Spleen (tissue), 11 donors: ENCODE data around the gene TMEM115. TPM values are rescaled to one million over a fixed set of nuclear protein-coding genes. Genes with fewer than 3 reads are reported as not detected.

Source experiments
- DNase-seq: peaks from one replicate; pipeline ENCODE4 v3.0.0-alpha.2; 2020
- H3K27ac ChIP-seq, 8 donors: fragments of 200-600 bp; sonication (generic) in 7 of 8; 1 replicate in 4 of 8; 2 replicates in 4 of 8; pipeline versions ENCODE4 v1.5.0 to v1.8.0; 2016 to 2021; ENCODE audit warnings: inconsistent platforms in 4 of 8, mild to moderate bottlenecking in 4 of 8, moderate library complexity in 1 of 8
- H3K27me3 ChIP-seq, 7 donors: fragments of 200-600 bp; sonication (generic) in 6 of 7; replicated peaks in 1 of 7; 1 replicate in 4 of 7; 2 replicates in 3 of 7; pipeline versions ENCODE4 v1.5.0 to v1.8.0; 2016 to 2021; ENCODE audit warnings: inconsistent platforms in 3 of 7, mild to moderate bottlenecking in 1 of 7
- H3K36me3 ChIP-seq, 6 donors: fragments of 200-600 bp; sonication (generic) in 5 of 6; 1 replicate in 4 of 6; 2 replicates in 2 of 6; pipeline versions ENCODE4 v1.5.0 to v1.8.0; 2016 to 2021; ENCODE audit warnings: inconsistent platforms in 2 of 6
- H3K4me1 ChIP-seq, 6 donors: fragments of 200-600 bp; sonication (generic) in 5 of 6; 1 replicate in 3 of 6; 2 replicates in 3 of 6; pipeline versions ENCODE4 v1.5.0 to v1.8.0; 2016 to 2021; ENCODE audit warnings: inconsistent platforms in 3 of 6
- H3K4me3 ChIP-seq, 8 donors: fragments of 200-600 bp; sonication (generic) in 7 of 8; 1 replicate in 4 of 8; 2 replicates in 4 of 8; pipeline versions ENCODE4 v1.5.0 to v1.8.0; 2016 to 2021; ENCODE audit warnings: inconsistent platforms in 4 of 8, mild to moderate bottlenecking in 4 of 8, moderate library complexity in 2 of 8
- H3K9me3 ChIP-seq, 8 donors: fragments of 200-600 bp; sonication (generic) in 7 of 8; 1 replicate in 4 of 8; 2 replicates in 4 of 8; pipeline versions ENCODE4 v1.5.0 to v1.8.0; 2016 to 2021; ENCODE audit warnings: inconsistent platforms in 4 of 8
- POLR2A ChIP-seq, 3 donors: fragments of 450-650 bp; IDR thresholded peaks; one replicate each; pipeline ENCODE4 v1.5.1; 2017; ENCODE audit warnings: antibody characterized with exemption in 3 of 3, mild to moderate bottlenecking in 1 of 3
- POLR2AphosphoS5 ChIP-seq, 3 donors: sonication (generic); formaldehyde crosslinking; IDR thresholded peaks; one replicate each; pipeline ENCODE4 v1.5.1; 2017; ENCODE audit warnings: antibody characterized with exemption in 3 of 3
- WGBS, 5 donors: extraction: QIAGEN DNeasy Blood & Tissue Kit in 3 of 5; methylation state at CpG; one replicate each; pipeline versions ENCODE4 v1.1.5 to v1.1.7; 2013 to 2018; 5-methylcytosine and 5-hydroxymethylcytosine counted together
- intact Hi-C: fragments of 100-400 bp; cut with DNase I; formaldehyde crosslinking; loops from one replicate; pipeline ENCODE4 v1.15.0; 2023; ENCODE audit warnings: low total_unique reads
- polyA plus RNA-seq, 3 donors: library from polyadenylated mRNA; stranded (reverse); fragments of 200-250 nt; gene quantifications; one replicate each; pipeline ENCODE4 v1.2.1, GENCODE V29; 2013
- total RNA-seq, 7 donors: library from RNA; depleted of rRNA in 3 of 7; stranded (reverse); fragments of >200 nt in 3 of 7; fragmentation: NEBNext Ultra II Directional in 4 of 7; extraction: Animal tissue kit (Norgen Biotek cat#: 25700) in 4 of 7; gene quantifications; one replicate each; pipeline versions ENCODE4 v1.1.0 to v1.2.1, GENCODE V29; 2016 to 2021
- TF ChIP-seq, protein P1 (sequence below), 11 experiments: fragments of 200-600 bp in 7 of 11; fragments of 450-650 bp in 4 of 11; sonication (generic) in 4 of 11; IDR thresholded peaks in 8 of 11; conservative IDR thresholded peaks in 3 of 11; 1 replicate in 7 of 11; 2 replicates in 4 of 11; pipeline versions ENCODE4 v1.4.0 to v1.8.0; 2016 to 2021; ENCODE audit warnings: antibody characterized with exemption in 11 of 11, inconsistent platforms in 4 of 11, mild to moderate bottlenecking in 1 of 11
- donor health status: healthy with polysubstance abuse.
- donor health status: DM: no; HTN: no; CAD: no; lungs with moderate emphysema.
- donor health status: DM: no; HTN: no; CAD: no.
- donor health status: Bipolar disorder and iron deficiency.
- donor health status: healthy.
- donor health status: DM: no; HTN: no; CAD: no.
- donor health status: DM: yes; HTN: yes; CAD: no.

Gene TMEM115
- total and polyA plus RNA-seq, 10 donors, result 14.0 to 49.2 (median 28.9) TPM

DNA sequence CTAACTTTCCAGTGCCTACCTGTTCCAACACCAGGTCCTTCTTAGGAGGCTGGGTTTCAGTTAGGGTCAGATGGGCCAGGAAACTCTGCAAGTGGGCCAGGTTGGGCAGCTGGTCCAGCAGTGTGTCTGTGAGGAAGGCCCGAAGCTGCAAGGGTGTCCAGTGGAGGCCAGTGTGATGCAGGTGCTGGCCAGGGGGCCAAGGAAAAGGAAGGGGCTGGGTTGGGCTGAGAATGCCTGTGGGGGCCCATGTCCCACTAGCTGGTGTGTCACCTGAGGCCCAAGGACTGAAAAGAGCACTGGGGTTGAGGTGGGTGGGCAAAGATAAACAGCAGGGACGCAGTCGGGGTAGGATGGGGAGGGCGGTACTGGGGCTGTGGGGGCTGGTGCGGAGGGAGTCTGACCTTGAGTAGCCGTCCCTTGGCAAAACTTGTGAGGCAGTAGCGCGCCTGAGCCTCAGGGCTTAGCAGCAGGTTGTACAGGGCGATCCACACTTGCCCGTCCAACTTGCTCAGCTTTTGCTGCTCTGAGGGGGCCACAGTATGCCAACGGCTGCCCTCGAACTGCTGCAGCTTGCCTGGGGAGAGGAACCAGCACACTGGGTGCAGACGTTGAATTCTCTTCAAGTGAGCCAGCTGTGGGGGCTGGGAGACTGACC is 17.2 kb downstream of the TMEM115 start:
- Histone ChIP-seq H3K27ac (peak overlapping the region in 7 of 8 donors; percentile 92 to 99 (median 97)), H3K4me3 (peak overlapping the region in 2 of 8 donors; percentile 74 to 83), H3K4me1 (peaks cover 40 to 89% (median 71%) of the 10 kb centered on the region in 6 donors), H3K9me3 (no peaks in the 10 kb centered on the region), H3K27me3 (no peaks in the 10 kb centered on the region), H3K36me3 (no peaks in the 10 kb centered on the region)
- DNase-seq, result peak; percentile 79
- TF ChIP-seq POLR2AphosphoS5 (IDR thresholded peaks at IDR 0.05) (no peak), POLR2A (IDR thresholded peaks at IDR 0.05) (no peak)
- TF ChIP-seq, protein P1, sequence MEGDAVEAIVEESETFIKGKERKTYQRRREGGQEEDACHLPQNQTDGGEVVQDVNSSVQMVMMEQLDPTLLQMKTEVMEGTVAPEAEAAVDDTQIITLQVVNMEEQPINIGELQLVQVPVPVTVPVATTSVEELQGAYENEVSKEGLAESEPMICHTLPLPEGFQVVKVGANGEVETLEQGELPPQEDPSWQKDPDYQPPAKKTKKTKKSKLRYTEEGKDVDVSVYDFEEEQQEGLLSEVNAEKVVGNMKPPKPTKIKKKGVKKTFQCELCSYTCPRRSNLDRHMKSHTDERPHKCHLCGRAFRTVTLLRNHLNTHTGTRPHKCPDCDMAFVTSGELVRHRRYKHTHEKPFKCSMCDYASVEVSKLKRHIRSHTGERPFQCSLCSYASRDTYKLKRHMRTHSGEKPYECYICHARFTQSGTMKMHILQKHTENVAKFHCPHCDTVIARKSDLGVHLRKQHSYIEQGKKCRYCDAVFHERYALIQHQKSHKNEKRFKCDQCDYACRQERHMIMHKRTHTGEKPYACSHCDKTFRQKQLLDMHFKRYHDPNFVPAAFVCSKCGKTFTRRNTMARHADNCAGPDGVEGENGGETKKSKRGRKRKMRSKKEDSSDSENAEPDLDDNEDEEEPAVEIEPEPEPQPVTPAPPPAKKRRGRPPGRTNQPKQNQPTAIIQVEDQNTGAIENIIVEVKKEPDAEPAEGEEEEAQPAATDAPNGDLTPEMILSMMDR (IDR thresholded peaks at IDR 0.05 in 8 of 11, conservative IDR thresholded peaks at IDR 0.05 in 3 of 11), result no peak
- WGBS, 5 donors, result 80 to 92% (median 83%) methylated on average over 10 to 13 of the region's 13 CpGs
- intact Hi-C loops, result no loop called here

DNA sequence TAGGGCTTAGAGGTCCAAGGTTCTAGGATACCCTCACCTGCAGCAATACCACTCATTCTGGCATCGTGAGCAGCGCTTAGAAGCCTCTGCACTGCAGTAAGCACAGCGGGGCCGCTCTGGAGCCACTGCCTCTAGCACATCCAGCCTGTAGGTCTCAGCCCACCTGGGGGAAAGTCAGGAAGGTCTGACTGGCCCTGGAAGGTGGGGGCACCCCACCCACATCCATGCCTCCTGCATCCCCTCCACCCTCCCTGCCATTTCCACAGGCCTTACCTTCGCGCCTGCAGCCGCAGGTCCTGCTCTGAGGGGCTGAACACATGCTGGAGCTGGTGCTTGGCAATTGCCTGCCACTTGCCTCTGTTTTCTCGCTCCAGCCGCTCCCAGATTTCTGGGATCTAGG is 17.8 kb downstream of the TMEM115 start:
- H3K36me3 ChIP-seq, result no peaks in the 10 kb centered on the region
- H3K4me1 ChIP-seq, result peaks cover 40 to 89% (median 69%) of the 10 kb centered on the region in 6 donors
- no peaks in the 10 kb centered on the region for H3K27me3 ChIP-seq
- no peaks in the 10 kb centered on the region for H3K9me3 ChIP-seq
- TF ChIP-seq POLR2A (IDR thresholded peaks at IDR 0.05) (no peak), POLR2AphosphoS5 (IDR thresholded peaks at IDR 0.05) (no peak)
- TF ChIP-seq, protein P1 (IDR thresholded peaks at IDR 0.05 in 8 of 11, conservative IDR thresholded peaks at IDR 0.05 in 3 of 11), result no peak
- H3K27ac ChIP-seq, result peak overlapping the region; percentile 92 to 99 (median 98)
- peak overlapping the region in 7 of 8 donors; percentile 55 to 86 (median 74) for H3K4me3 ChIP-seq
- intact Hi-C loops, result no loop called here
- peak; percentile 88 for DNase-seq
- WGBS, 5 donors, result 79 to 94% (median 88%) methylated on average over 5 to 9 of the region's 9 CpGs

DNA sequence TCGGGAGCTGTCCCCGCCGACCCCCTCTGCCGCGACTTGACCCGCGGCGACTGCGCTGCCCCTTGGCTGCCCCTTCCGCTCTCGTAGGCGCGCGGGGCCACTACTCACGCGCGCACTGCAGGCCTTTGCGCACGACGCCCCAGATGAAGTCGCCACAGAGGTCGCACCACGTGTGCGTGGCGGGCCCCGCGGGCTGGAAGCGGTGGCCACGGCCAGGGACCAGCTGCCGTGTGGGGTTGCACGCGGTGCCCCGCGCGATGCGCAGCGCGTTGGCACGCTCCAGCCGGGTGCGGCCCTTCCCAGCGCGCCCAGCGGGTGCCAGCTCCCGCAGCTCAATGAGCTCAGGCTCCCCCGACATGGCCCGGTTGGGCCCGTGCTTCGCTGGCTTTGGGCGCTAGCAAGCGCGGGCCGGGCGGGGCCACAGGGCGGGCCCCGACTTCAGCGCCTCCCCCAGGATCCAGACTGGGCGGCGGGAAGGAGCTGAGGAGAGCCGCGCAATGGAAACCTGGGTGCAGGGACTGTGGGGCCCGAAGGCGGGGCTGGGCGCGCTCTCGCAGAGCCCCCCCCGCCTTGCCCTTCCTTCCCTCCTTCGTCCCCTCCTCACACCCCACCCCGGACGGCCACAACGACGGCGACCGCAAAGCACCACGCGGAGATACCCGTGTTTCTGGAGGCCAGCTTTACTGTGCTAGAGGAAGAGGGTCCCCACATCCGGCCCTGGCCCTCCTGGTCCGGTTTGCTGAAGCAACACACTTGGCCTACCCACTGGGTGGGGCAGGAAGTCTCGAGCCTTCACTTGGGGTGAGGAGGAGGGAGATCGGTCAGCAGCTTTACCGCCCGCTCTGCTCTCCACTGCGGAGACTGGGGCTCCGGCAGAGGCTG is 18.6 kb downstream of the TMEM115 start, which contains the start of gene RASSF1:
RASSF1 (minus strand) TSS at position 389 of the 882 bp plus-strand sequence; CDS start at position 358, 31 bp downstream.
- peaks cover 0 to 3% (median 0%) of the 10 kb centered on the region in 6 donors for H3K36me3 ChIP-seq
- peaks cover 44 to 89% (median 70%) of the 10 kb centered on the region in 6 donors for H3K4me1 ChIP-seq
- peak in 2 of 3 donors; percentile 40 to 64 for TF ChIP-seq POLR2A (IDR thresholded peaks at IDR 0.05)
- peak; percentile 72 to 83 (median 79) for TF ChIP-seq POLR2AphosphoS5 (IDR thresholded peaks at IDR 0.05)
- TF ChIP-seq, protein P1 (IDR thresholded peaks at IDR 0.05 in 8 of 11, conservative IDR thresholded peaks at IDR 0.05 in 3 of 11), result no peak
- H3K27ac ChIP-seq, result peak within 1 kb of the TSS; percentile 92 to 99 (median 98)
- peak within 1 kb of the TSS; percentile 55 to 86 (median 70) for H3K4me3 ChIP-seq
- 0 to 9% (median 2%) methylated on average over 51 to 85 of the region's 85 CpGs for WGBS, 5 donors
- H3K9me3 ChIP-seq, result no peaks in the 10 kb centered on the region
- DNase-seq, result peak; percentile 96
- no peaks in the 10 kb centered on the region for H3K27me3 ChIP-seq
- intact Hi-C loops, result no loop called here
